ENCODE data around the gene DUS3L.

Gene DUS3L

GRCh38 chr19:5823579-5824281, 32.8 kb upstream of the DUS3L start:
- no peak for DNase-seq (ENCODE audit: low read depth in 4 of 4, low spot score in 1 of 4)

GRCh38 chr19:5822181-5822844, 31.4 kb upstream of the DUS3L start:
- DNase-seq (ENCODE audit: low read depth in 4 of 4, low spot score in 1 of 4), result no peak

- no peak for DNase-seq (ENCODE audit: low read depth in 4 of 4, low spot score in 1 of 4)
These were observed 30.7 kb upstream of the DUS3L start for GRCh38 chr19:5821521-5822180.

- no peak for DNase-seq (ENCODE audit: low read depth in 4 of 4, low spot score in 1 of 4)
These were observed 29.8 kb upstream of the DUS3L start for GRCh38 chr19:5820785-5821184.

GRCh38 chr19:5818594-5818993, 27.6 kb upstream of the DUS3L start:
- DNase-seq (ENCODE audit: low read depth in 4 of 4, low spot score in 1 of 4), result no peak

GRCh38 chr19:5817218-5817617, 26.3 kb upstream of the DUS3L start:
- DNase-seq (ENCODE audit: low read depth in 4 of 4, low spot score in 1 of 4), result no peak

GRCh38 chr19:5814852-5815246, 23.9 kb upstream of the DUS3L start:
- DNase-seq (ENCODE audit: low read depth in 4 of 4, low spot score in 1 of 4), result no peak

DNA sequence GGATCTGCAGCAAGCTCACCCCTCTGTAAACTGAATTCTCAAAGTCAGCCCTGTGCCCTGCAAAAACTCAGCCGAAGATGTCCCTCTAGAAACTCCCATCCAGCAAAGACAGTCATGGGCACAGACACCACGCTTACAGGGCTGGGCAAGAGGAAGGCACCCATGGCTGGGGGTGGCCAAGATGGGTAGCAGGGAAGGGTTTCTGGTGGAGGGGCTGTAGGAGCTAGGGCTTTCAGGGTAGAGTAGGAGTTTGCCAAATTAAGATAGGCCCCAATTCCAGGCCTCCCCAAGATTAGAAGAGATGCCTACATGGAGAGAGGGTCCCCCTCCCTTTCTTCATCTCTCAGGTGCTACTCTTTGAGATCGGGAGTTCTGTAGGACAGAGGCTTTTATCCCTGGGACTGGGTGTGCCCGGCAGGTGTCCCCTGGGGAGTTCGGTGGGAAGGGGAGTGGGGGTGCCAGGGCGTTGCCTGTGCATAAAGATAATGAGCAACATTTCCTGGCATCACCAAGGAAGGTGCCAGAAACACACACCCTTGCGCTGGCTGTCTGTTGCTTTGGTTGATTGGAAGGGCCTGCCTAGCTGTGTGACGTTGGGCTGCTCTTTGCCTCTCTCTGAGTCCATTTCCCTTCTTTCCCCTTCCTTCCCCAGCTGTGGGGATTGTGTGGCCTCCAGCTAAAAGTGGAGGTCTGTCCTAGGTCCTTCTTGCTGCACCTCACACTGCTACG, 23.3 kb upstream of the DUS3L start:
- no peak for DNase-seq (ENCODE audit: low read depth in 4 of 4, low spot score in 1 of 4)

GRCh38 chr19:5811117-5811516, 20.2 kb upstream of the DUS3L start:
- no peak for DNase-seq (ENCODE audit: low read depth in 4 of 4, low spot score in 1 of 4)

- no peak for DNase-seq (ENCODE audit: low read depth in 4 of 4, low spot score in 1 of 4)
These were observed 18.5 kb upstream of the DUS3L start for GRCh38 chr19:5809469-5809868.

GRCh38 chr19:5809053-5809452, 18.1 kb upstream of the DUS3L start:
- DNase-seq (ENCODE audit: low read depth in 4 of 4, low spot score in 1 of 4), result no peak

DNA sequence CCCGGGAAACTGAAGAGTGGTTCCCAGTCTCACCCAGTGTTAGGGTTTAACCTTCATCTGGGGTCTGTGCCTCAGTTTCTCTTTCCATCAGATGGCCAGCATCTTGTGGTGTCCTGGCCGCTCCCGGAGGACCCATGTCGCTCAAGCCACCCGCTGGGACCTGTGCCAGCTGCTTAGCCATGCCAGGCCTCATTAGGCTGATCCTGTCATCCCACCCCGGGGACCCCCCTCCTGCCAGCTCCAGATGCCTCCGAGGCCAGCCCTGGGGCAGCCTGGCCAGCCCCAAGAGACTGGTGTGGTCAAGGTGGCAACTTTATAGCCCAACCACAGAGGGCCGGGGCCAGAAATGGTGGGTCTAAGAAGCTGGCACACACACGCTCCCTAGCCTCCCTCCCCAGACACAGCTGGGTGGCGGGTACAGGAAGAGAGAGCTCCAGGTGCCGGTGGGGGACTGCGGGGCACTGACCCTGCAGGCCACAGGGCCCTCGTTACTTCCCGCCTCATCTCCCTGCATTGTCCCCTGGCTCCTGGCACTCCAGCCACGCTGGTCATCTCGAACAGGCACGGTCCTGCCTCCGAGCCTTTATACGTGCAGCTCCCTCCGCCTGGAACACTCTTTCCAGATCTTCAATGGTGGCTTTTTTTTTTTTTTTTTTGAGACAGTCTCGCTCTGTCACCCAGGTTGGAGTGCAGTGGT, 17.3 kb upstream of the DUS3L start:
- no peak for DNase-seq (ENCODE audit: low read depth in 4 of 4, low spot score in 1 of 4)

- no peak for DNase-seq (ENCODE audit: low read depth in 4 of 4, low spot score in 1 of 4)
These were observed 15.9 kb upstream of the DUS3L start for GRCh38 chr19:5806905-5807304.

GRCh38 chr19:5806133-5806489, 15.1 kb upstream of the DUS3L start:
- no peak for DNase-seq (ENCODE audit: low read depth in 4 of 4, low spot score in 1 of 4)

DNA sequence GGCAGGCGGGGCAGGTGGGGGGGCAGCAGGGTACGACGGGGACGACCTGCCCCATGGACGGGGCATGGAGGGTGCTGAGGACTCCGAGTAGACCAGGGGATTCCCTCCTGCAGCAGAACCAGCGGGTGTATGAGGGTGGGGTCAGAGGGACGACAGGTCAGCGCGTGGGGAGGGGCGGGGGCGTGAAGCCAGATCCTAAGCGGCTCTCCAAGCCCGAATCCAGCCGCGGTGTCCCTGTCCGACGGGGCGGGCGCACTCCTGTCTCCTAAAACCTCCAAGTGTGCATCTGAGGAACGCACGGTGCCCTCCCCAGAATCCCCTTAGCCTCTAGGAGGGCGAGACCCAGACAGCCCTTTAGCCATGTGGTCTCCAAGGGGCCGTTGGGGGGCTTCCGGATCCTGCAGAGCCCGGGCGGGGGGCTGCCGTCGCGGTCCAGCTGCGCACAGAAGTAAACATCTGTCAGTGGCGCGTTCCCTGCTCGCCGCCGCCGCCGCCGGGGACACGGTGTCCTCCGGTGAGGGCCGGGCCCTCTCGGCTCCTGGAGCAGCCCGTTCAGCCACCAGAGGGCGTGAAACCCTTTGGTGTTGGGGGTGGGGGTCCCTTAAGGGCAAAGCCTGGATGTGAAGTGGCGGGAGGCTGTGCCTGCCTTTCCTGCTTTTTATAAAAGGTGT, 14.6 kb upstream of the DUS3L start:
- DNase-seq (ENCODE audit: low read depth in 4 of 4, low spot score in 1 of 4), result no peak

DNA sequence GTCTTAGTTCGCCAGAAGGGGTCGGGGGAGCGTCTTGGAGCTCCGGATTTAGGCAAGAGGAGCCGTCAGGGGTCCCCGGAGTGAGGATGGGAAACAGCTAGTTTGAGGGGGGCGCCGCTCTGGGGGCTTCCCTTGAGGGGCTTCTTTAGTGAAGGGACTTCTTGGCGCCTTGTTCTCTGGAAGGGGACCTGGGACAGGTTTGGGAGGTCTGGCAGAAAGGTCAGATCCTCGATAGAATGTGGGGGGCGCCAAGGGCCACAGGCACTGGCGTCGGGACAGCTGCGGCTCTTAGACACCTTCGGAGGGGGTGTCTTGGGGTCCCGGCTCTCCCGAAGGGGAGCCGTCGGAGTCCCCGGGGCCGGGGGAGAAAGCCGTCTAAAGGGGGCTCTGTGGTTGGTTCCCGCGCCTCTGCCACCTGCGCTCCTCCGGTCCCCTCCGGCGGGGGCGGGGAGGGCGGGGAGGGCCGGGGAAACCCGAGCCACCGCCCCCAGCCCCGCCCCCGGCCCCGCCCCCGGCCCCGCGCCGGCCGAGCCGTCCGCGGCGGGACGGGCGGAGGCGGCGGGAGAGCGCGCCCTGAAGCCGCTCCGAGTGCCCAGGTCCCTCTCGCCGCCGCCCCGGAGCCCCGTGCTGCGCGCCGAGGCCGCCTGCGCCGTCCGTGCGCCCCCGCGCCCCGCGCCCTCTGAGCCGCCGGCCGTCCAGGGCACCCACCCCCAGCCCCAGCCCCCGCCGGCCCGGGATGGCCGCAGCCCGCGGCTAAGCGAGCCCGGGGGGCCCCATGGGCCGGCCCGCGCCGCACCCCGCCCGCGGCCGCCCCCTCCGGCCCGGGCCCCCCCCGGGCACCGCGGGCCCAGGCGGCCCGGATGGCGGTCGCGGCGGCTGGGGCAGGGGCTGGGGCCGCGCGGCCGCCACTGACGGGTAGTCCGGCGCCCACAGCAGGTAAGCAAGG, 13.8 kb upstream of the DUS3L start, which contains the start of gene NRTN:
TSS of gene NRTN (plus strand) at position 552 of the 946 bp plus-strand sequence. CDS start 19,099 bp downstream, outside the sequence.
- DNase-seq (ENCODE audit: low read depth in 4 of 4, low spot score in 1 of 4), result no peak

DNA sequence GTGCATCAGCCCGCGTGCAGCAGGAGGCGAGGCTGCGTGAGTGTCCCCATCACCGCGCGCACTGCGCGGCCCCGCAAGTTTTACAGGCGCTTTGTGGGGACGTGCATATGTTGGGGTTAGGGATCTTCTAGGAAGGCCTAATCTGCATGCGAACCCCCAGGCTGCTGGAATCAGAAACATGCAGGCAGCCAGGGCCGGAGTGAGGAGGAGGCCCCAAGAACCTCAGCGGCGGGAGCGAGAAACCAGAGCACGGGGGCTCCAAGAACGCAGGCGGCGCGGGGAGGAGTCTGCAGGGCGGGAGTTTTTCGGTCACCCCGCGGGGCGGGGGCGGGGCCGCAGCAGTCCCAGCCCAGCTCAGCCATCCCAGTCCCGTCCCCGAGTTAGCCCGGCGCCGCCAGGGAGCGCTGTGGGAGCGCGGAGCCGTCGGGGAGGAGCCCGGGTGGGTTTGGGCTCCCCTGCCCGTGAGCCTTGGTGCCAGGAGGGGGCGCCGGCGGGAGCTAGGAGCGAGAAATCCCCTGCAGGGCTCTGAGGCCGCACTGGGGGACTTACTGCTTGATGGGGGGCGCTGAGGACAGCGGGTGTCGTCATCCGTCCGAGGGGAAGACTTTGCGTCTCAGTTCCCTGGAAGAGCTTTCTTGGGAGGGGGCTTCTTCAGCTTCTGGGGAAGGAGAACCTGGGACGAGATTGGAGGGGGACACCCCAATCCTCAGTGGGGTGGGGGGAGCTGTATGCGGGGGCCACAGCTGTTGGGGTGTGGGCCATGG, 13.0 kb upstream of the DUS3L start:
- DNase-seq (ENCODE audit: low read depth in 4 of 4, low spot score in 1 of 4), result peak; percentile 79 to 94 (median 90)

GRCh38 chr19:5803441-5803751, 12.4 kb upstream of the DUS3L start:
- no peak for DNase-seq (ENCODE audit: low read depth in 4 of 4, low spot score in 1 of 4)
